ENCODE results near the gene BNIP5.

GRCh38 chr6:36320475-36320874, 16.2 kb downstream of the BNIP5 start:
- TF ChIP-seq CTCF (IDR thresholded peaks at IDR 0.05; ENCODE audit: low read depth, low read length) (no peak), EZH2phosphoT487 (IDR thresholded peaks at IDR 0.05; ENCODE audit: low read depth) (no peak)
